Measurements from ENCODE around the gene NSUN7.

NSUN7 gene

DNA sequence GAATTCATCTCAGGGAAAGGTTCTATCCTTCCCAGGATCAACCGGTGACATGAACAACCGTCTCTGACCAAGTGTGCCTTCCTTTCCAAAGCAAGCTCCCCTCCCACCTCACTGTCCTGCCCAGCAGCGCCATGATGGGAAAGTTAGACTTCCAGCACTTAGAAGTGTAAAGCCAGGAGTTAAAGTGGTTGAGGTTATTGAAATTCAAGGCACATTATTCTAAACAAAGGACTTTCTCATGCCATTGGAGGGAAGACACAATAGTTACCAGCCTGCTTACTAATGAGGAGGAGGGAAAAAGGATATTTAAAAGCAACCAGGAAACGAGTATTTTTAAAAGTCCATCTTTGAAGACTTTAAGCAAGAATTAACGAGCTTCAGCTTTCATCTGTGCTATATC lies 96.8 kb downstream of the NSUN7 start:
- DNase-seq (ENCODE audit: low read depth), result no peak

DNA sequence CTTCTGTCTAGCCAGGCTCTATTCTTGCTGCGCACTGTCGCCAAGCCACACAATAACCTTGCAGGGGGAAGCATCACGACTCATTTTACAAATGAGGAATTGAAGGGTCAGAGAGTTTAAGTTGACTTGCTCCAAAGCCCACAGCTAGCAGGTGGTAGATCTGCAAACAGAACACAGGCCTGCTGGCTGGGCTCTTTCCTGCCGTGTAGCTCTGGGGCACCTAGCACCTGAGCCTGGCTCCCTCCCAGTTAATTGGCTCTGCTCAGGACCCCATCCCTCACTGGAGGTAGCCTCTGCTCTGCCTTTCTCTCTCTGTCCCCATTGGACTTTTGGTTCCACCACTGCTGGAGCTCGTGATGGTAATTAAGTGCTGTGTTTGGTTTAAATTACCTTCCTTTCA lies 98.5 kb downstream of the NSUN7 start:
- DNase-seq (ENCODE audit: low read depth), result no peak

GRCh38 chr4:40848940-40849339 lies 99.2 kb downstream of the NSUN7 start:
- DNase-seq (ENCODE audit: low read depth), result no peak

GRCh38 chr4:40850496-40850895 lies 100.7 kb downstream of the NSUN7 start:
- no peak for DNase-seq (ENCODE audit: low read depth)

DNA sequence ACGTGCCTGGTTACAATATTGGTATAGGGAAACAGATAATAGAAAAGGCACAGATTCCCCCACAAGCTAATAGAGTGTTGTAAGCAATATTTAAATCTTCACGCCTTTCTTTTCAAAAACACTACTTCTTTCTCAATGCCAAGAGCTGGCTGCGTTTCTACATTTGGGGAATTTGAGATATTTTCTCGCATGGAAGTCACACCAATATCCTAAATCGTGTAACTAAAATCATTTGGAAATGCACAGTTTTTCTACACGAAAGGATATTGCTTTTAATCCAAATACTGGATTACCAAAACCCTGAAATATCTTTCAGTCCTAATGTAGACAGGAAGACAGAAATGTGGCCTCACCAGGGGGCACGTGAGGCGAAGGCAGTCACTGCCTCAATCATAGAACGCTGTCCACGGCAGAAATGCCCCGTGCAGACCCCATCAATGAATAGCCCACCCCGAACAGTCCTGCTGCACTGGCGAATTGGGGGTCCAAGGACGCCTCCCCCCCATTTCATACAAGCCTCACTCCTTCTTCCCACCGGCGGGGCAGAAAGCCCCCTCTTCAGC lies 106.6 kb downstream of the NSUN7 start:
- DNase-seq (ENCODE audit: low read depth), result no peak

DNA sequence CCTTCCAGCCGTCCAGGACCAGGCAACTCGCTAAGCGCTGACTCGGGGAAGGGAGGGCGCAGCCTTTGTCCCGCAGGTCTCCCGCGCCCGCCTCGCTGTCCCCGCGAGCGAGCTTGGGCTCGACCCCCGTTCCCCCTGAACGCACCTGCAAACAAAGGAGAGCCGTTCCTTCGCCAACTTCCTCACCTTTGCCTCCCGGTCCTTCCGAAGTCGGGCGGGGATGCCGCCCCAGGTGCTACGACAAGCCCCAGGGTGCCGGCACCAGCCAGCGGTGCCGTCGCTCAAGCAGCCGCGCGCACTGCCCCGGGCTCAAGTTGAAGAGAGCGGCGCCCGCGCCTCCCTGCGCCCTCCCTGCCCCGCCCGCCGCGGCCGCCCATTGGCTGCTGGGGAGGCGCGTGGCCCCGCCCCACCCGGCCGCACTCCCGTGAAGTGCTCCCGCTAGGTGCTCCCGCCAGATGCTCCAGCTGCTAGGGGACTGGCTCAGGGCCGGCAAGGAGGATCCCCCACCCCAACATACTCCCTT lies 107.1 kb downstream of the NSUN7 start:
- DNase-seq (ENCODE audit: low read depth), result no peak

- DNase-seq (ENCODE audit: low read depth), result no peak
Measured at GRCh38 chr4:40857956-40858355, 108.2 kb downstream of the NSUN7 start.

DNA sequence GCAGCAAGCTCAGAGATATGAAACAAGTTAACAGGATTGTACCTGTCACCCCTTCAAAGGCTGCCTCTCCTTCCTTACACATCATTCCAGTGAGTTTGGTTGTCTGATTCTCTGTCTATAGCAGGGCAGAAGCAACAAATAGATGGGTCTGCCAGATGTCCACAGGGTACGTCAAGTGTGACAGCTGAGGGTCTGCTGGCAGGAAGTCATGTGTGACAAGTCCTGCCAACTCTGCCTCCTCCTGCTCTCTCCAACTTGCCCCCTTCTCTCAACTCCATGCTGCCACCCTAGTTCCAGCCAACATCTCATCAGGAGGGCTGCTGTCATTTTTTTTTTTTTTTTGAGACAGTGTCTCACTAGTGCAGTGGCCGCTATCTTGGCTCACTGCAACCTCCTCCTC lies 109.2 kb downstream of the NSUN7 start:
- no peak for DNase-seq (ENCODE audit: low read depth)
